Activated CD8-positive, alpha-beta T cell treated with anti-CD3 and anti-CD28 coated beads for 36 hours (primary cell): Measurements from ENCODE around the gene PLD4. TPM values are rescaled to one million over a fixed set of nuclear protein-coding genes. Genes with fewer than 3 reads are reported as not detected.

Source experiments
- ATAC-seq: fragments of 200-7000 bp; cut with Tn5 transposase; one replicate; pipeline ENCODE4 v1.10.0; 2021; ENCODE audit warnings: mild to moderate bottlenecking, moderate library complexity
- CTCF ChIA-PET: fragments of 350-600 bp; sonication (Branson Sonifier 250); formaldehyde crosslinking; loops from one replicate; lab custom pipeline; 2021; ENCODE audit warnings: antibody characterized with exemption; lab: Charles Lee
- POLR2A ChIA-PET: fragments of 350-600 bp; sonication (Branson Sonifier 250); formaldehyde crosslinking; loops from one replicate; lab custom pipeline; 2021; ENCODE audit warnings: antibody characterized with exemption; lab: Charles Lee
- DNase-seq: peaks from one replicate; pipeline ENCODE4 v3.0.0-alpha.2; 2020
- H3K27ac Mint-ChIP-seq: one replicate; pipeline ENCODE4 v1.8.0; 2021; ENCODE audit warnings: mild to moderate bottlenecking, mixed read lengths
- H3K27me3 Mint-ChIP-seq: one replicate; pipeline ENCODE4 v1.8.0; 2021; ENCODE audit warnings: mixed read lengths
- H3K36me3 Mint-ChIP-seq: one replicate; pipeline ENCODE4 v1.8.0; 2021; ENCODE audit warnings: low read depth, mixed read lengths
- H3K4me1 Mint-ChIP-seq: one replicate; pipeline ENCODE4 v1.8.0; 2021; ENCODE audit warnings: low read depth, mixed read lengths
- H3K4me3 Mint-ChIP-seq: one replicate; pipeline ENCODE4 v1.8.0; 2021; ENCODE audit warnings: mild to moderate bottlenecking, moderate library complexity, mixed read lengths
- H3K9me3 Mint-ChIP-seq: one replicate; pipeline ENCODE4 v1.8.0; 2021; ENCODE audit warnings: mixed read lengths
- CTCF ChIP-seq: fragments of 200-600 bp; IDR thresholded peaks from one replicate; pipeline ENCODE4 v1.8.0; 2022; ENCODE audit warnings: antibody characterized with exemption, mild to moderate bottlenecking
- intact Hi-C: fragments of 100-400 bp; cut with micrococcal nuclease; formaldehyde crosslinking; loops from one replicate; pipeline ENCODE4 v1.10.0; 2022
- total RNA-seq, 2 experiments: library from RNA; stranded (reverse); gene quantifications; one replicate each; pipeline ENCODE4 v1.2.3, GENCODE V29; 2021

PLD4 gene
- total RNA-seq, 2 experiments from 2014 or later, result not detected

GRCh38 chr14:104925855-104926609 is 1.4 kb downstream of the PLD4 start:
- ATAC-seq (no peak), DNase-seq (no peak)
- Mint-ChIP-seq H3K4me1 (peaks cover 4% of the 10 kb centered on the region), H3K4me3 (no peak overlapping the region), H3K27ac (no peak overlapping the region), H3K36me3 (no peaks in the 10 kb centered on the region), H3K9me3 (no peaks in the 10 kb centered on the region), H3K27me3 (no peaks in the 10 kb centered on the region)
- CTCF ChIA-PET, result no interaction called here
- POLR2A ChIA-PET, result interaction anchor here (1.2 kb wide), 1 partner anchor 10 kb away, joined by 3 read pairs; no protein-coding TSS in a partner anchor
- intact Hi-C loops, result no loop called here
- no peak for TF ChIP-seq CTCF

GRCh38 chr14:104926619-104927431 is 2.1 kb downstream of the PLD4 start:
- Mint-ChIP-seq H3K27ac (no peak overlapping the region), H3K4me1 (peaks cover 4% of the 10 kb centered on the region), H3K4me3 (no peak overlapping the region), H3K9me3 (no peaks in the 10 kb centered on the region), H3K36me3 (no peaks in the 10 kb centered on the region), H3K27me3 (no peaks in the 10 kb centered on the region)
- TF ChIP-seq CTCF, result no peak
- ChIA-PET POLR2A (no interaction called here), CTCF (no interaction called here)
- ATAC-seq (peak; percentile 86), DNase-seq (peak; percentile 55)
- intact Hi-C loops, result no loop called here

- Mint-ChIP-seq H3K4me1 (peaks cover 4% of the 10 kb centered on the region), H3K4me3 (no peak overlapping the region), H3K27me3 (no peaks in the 10 kb centered on the region), H3K9me3 (no peaks in the 10 kb centered on the region), H3K36me3 (no peaks in the 10 kb centered on the region), H3K27ac (no peak overlapping the region)
- ChIA-PET POLR2A (no interaction called here), CTCF (interaction anchor here (1.3 kb wide), 1 partner anchor 29 kb away, joined by 3 read pairs; no protein-coding TSS in a partner anchor)
- ATAC-seq (no peak), DNase-seq (no peak)
- intact Hi-C loops, result no loop called here
- TF ChIP-seq CTCF, result no peak
Measured at GRCh38 chr14:104927432-104927816, 2.7 kb downstream of the PLD4 start.

GRCh38 chr14:104927901-104928300 is 3.2 kb downstream of the PLD4 start:
- TF ChIP-seq CTCF, result no peak
- Mint-ChIP-seq H3K4me1 (peaks cover 4% of the 10 kb centered on the region), H3K36me3 (no peaks in the 10 kb centered on the region), H3K9me3 (no peaks in the 10 kb centered on the region), H3K27me3 (no peaks in the 10 kb centered on the region), H3K4me3 (no peak overlapping the region), H3K27ac (no peak overlapping the region)
- ChIA-PET POLR2A (no interaction called here), CTCF (interaction anchor here (1.3 kb wide), 1 partner anchor 29 kb away, joined by 3 read pairs; no protein-coding TSS in a partner anchor)
- DNase-seq, result no peak
- no peak for ATAC-seq
- intact Hi-C loops, result no loop called here
